GM06990 (cell line): Measurements from ENCODE around the gene TRPM2.

ENCODE experiments used
- DNase-seq: peaks from one replicate; pipeline ENCODE4 v3.0.0-alpha.2; 2011; ENCODE audit not compliant: insufficient read length; ENCODE audit errors: extremely low read depth
- H3K27me3 ChIP-seq: replicated peaks from 2 replicates; pipeline ENCODE4 v1.6.0; 2011; ENCODE audit warnings: low read length; ENCODE audit not compliant: control insufficient read depth, insufficient read depth
- H3K36me3 ChIP-seq: 2 replicates; pipeline ENCODE4 v1.5.1; 2011; ENCODE audit warnings: low read length; ENCODE audit not compliant: control insufficient read depth, insufficient read depth
- H3K4me3 ChIP-seq: replicated peaks from 2 replicates; pipeline ENCODE4 v1.5.1; 2011; ENCODE audit warnings: low read depth, mild to moderate bottlenecking, control low read depth, low read length
- TF ChIP-seq, protein P1 (sequence below): IDR thresholded peaks from 2 replicates; pipeline ENCODE4 v1.5.1; 2011; ENCODE audit warnings: low read length, control low read depth, mild to moderate bottlenecking, inconsistent platforms; ENCODE audit not compliant: insufficient read depth, poor library complexity, severe bottlenecking

The TRPM2 gene

DNA sequence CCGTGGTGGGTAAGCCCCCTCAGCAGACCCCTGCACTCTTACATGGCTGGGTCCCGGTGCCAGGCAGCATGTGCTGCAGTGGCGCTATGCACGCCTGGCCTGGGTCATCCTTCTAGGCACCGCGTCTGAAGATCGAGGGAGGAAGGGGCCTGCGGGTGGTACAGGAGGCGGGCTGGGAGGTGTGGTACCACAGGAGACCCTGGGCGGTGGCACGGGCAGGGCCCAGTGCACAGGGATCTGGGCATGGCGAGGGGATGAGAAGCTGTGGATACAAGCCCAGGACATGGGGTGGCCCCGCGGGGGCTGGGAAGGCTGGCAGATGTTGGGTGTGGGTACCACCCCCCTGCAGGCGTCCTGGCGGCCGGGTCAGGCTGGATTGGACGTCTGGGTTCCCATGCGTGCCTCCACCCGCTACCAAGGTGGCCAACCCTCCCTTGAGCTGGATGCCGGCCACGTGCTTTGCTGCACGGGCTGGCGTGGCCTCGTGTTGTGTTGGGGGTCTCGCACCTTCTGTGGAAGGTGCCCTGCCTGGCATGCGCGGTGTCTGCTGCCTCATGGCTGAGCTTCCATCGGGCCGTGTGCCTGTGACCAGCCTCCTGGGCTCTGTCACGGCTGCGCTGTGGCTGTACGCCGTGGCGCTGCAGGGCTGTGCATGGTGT, 33.9 kb upstream of the TRPM2 start:
- TF ChIP-seq, protein P1, sequence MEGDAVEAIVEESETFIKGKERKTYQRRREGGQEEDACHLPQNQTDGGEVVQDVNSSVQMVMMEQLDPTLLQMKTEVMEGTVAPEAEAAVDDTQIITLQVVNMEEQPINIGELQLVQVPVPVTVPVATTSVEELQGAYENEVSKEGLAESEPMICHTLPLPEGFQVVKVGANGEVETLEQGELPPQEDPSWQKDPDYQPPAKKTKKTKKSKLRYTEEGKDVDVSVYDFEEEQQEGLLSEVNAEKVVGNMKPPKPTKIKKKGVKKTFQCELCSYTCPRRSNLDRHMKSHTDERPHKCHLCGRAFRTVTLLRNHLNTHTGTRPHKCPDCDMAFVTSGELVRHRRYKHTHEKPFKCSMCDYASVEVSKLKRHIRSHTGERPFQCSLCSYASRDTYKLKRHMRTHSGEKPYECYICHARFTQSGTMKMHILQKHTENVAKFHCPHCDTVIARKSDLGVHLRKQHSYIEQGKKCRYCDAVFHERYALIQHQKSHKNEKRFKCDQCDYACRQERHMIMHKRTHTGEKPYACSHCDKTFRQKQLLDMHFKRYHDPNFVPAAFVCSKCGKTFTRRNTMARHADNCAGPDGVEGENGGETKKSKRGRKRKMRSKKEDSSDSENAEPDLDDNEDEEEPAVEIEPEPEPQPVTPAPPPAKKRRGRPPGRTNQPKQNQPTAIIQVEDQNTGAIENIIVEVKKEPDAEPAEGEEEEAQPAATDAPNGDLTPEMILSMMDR: no peak
- DNase-seq: no peak
- Histone ChIP-seq H3K36me3 (peaks cover 63% of the 10 kb centered on the region), H3K4me3 (no peak overlapping the region), H3K27me3 (no peaks in the 10 kb centered on the region)

DNA sequence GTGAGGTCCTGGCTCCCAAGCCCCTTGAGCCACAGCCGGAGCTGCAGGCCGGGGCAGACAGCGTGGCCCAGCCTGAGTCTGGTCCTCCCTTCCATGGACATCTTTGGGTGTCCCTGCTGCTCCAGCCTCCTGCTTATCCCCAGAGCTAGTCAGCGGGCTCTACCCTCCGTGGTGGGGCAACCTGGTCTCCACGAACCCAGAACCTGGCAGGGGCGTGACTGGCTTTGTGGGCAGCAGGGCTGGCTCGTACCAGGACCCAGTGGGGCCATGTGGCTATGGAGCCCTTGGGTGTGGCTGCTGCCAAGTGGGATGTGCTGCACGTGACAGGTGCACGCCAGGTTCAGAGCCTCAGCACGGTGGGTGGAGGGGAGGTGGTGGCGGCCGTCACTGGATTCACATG, 32.6 kb upstream of the TRPM2 start:
- no peaks in the 10 kb centered on the region for H3K27me3 ChIP-seq
- TF ChIP-seq, protein P1: no peak
- peaks cover 62% of the 10 kb centered on the region for H3K36me3 ChIP-seq
- no peak overlapping the region for H3K4me3 ChIP-seq
- DNase-seq: no peak

DNA sequence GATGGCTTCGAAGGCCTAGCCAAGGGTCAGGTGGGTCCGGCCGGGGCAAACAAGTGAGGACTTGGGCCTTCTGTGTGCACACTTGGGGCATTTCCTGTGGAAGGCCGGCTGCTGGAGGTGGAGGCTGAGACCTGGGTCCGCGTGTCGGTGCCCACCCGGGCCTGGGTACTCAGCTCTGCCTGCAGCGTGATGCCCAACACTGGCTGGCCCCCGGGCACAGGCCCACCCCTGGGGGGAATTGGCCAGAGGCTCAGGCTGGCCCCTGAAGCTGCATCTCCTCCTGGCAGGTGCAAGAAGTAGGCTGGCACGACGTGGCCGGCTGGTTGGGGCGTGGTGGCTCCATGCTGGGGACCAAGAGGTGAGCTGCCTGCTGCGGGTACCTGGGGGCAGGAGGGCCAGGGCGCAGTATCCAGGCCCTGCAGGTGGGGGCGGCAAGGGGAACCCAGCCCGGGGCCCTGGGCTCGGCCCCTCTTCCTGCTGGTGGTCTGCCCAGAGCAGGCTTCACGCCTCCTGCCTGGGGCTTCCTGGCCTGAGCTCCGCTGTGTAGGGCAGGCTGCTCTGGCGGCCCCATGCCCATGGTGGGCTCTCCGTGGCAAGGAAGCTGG, 31.5 kb upstream of the TRPM2 start:
- DNase-seq: no peak
- TF ChIP-seq, protein P1: no peak
- no peaks in the 10 kb centered on the region for H3K27me3 ChIP-seq
- peaks cover 60% of the 10 kb centered on the region for H3K36me3 ChIP-seq
- H3K4me3 ChIP-seq: no peak overlapping the region

DNA sequence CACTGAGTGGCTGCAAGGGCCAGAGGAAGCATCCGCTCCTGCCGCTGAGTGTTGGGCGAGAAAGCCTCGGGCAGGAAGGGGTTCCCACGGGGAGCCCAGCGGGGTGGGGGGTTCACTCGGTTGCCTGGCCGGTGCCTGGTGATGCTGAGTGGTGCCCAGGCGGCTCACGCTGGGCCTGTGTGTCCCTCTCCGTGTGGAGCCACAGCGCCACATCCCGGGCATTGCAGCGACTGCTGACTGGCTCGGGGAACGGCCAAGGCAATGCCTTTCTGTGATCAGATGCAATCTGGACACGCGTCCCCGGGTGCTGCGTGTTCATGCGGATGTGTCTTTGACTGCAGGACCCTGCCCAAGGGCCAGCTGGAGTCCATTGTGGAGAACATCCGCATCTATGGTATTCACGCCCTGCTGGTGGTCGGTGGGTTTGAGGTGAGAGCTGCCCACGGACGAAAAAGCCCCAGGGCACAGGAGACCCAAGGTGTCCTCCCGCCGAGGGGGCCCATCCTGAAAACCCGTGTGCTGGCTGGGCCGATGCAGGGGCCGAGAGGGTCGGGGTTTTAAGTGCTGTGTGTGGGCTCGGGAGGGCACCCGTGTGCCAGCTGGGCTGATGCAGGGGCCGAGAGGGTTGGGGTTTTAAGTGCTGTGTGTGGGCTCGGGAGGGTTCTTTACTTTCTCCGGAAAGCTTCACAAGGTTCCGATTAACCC, 30.6 kb upstream of the TRPM2 start:
- peaks cover 58% of the 10 kb centered on the region for H3K36me3 ChIP-seq
- H3K27me3 ChIP-seq: no peaks in the 10 kb centered on the region
- no peak for DNase-seq
- no peak overlapping the region for H3K4me3 ChIP-seq
- TF ChIP-seq, protein P1: no peak

DNA sequence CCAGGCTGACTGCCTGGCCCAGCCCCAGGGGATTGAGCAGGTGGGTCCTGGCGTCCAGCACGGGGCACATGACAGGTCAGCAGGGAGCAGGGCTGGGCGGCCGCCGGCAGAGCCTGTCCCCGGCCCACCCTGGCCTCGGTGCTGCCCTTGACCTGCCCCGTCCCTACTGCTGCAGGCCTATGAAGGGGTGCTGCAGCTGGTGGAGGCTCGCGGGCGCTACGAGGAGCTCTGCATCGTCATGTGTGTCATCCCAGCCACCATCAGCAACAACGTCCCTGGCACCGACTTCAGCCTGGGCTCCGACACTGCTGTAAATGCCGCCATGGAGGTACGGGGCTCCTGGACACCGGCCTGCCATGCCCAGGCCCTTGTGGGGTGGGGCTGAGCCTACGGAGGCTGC, 29.8 kb upstream of the TRPM2 start:
- H3K27me3 ChIP-seq: no peaks in the 10 kb centered on the region
- no peak for DNase-seq
- no peak overlapping the region for H3K4me3 ChIP-seq
- H3K36me3 ChIP-seq: peaks cover 54% of the 10 kb centered on the region
- TF ChIP-seq, protein P1: no peak
